SK-N-SH (cell line): ENCODE measurements around the gene ZCCHC7. TPM values are rescaled to one million over a fixed set of nuclear protein-coding genes. Genes with fewer than 3 reads are reported as not detected.

Experiments
- CTCF ChIA-PET: fragments of 300-600, 350-600 bp; formaldehyde crosslinking; extraction: SDS; loops from one replicate; lab custom pipeline; 2021; lab: Yijun Ruan, JAX
- POLR2A ChIA-PET: fragments of 350-600 bp; sonication (Branson Sonifier 250); formaldehyde crosslinking; extraction: SDS; loops from one replicate; lab custom pipeline; 2020; ENCODE audit warnings: antibody characterized with exemption, inconsistent platforms; lab: Yijun Ruan, JAX
- DNase-seq: peaks from one replicate; pipeline ENCODE4 v3.0.0; 2012
- H2AFZ ChIP-seq: fragments of 200-600 bp; sonication (generic); 2 replicates; pipeline ENCODE4 v1.8.1; 2016; ENCODE audit warnings: antibody characterized with exemption, mild to moderate bottlenecking, low read depth
- H3F3A ChIP-seq: fragments of 200-600 bp; sonication (generic); replicated peaks from 2 replicates; pipeline ENCODE3; 2016; ENCODE audit warnings: antibody characterized with exemption, mild to moderate bottlenecking; ENCODE audit not compliant: insufficient read depth
- H3K27ac ChIP-seq, 2 experiments: fragments of 200-500 bp in 1 of 2; fragments of 200-600 bp in 1 of 2; sonication (Bioruptor generic) in 1 of 2; sonication (generic), shearing (Covaris generic) in 1 of 2; 2 replicates each; pipeline versions ENCODE4 v1.5.1 to v1.6.1; 2014 to 2016; ENCODE audit warnings: low read depth in 2 of 2, inconsistent platforms in 1 of 2, low read length in 1 of 2, mild to moderate bottlenecking in 1 of 2, mixed read lengths in 1 of 2
- H3K27me3 ChIP-seq: fragments of 200-600 bp; sonication (generic), shearing (Covaris generic); 2 replicates; pipeline ENCODE4 v1.6.1; 2016; ENCODE audit warnings: mixed run types; ENCODE audit not compliant: insufficient read depth
- H3K36me3 ChIP-seq, 2 experiments: fragments of 200-500 bp in 1 of 2; fragments of 200-600 bp in 1 of 2; sonication (Bioruptor generic) in 1 of 2; sonication (generic) in 1 of 2; replicated peaks in 1 of 2; 2 replicates each; pipeline versions ENCODE3 to v1.5.1; 2014 to 2016; ENCODE audit warnings: low read length in 1 of 2, mild to moderate bottlenecking in 1 of 2; ENCODE audit not compliant: insufficient read depth in 2 of 2, control insufficient read depth in 1 of 2
- H3K4me1 ChIP-seq, 2 experiments: fragments of 200-500 bp in 1 of 2; fragments of 200-600 bp in 1 of 2; sonication (Bioruptor generic) in 1 of 2; sonication (generic), shearing (Covaris generic) in 1 of 2; 2 replicates each; pipeline versions ENCODE4 v1.5.1 to v1.6.1; 2014 to 2016; ENCODE audit warnings: low read depth in 1 of 2, low read length in 1 of 2, mixed run types in 1 of 2; ENCODE audit not compliant: insufficient read depth in 2 of 2, control insufficient read depth in 1 of 2
- H3K4me2 ChIP-seq: fragments of 200-600 bp; sonication (generic), shearing (Covaris generic); 2 replicates; pipeline ENCODE4 v1.6.1; 2017; ENCODE audit warnings: mixed run types
- H3K4me3 ChIP-seq, 2 experiments: fragments of 200-500 bp in 1 of 2; fragments of 200-600 bp in 1 of 2; sonication (Bioruptor generic) in 1 of 2; sonication (generic), shearing (Covaris generic) in 1 of 2; 2 replicates each; pipeline versions ENCODE4 v1.5.1 to v1.8.1; 2014 to 2016; ENCODE audit warnings: low read depth in 2 of 2, inconsistent platforms in 1 of 2, low read length in 1 of 2, mild to moderate bottlenecking in 1 of 2, mixed read lengths in 1 of 2, moderate library complexity in 1 of 2
- H3K79me2 ChIP-seq: fragments of 200-600 bp; sonication (generic); 2 replicates; pipeline ENCODE4 v1.8.1; 2017; ENCODE audit warnings: mild to moderate bottlenecking; ENCODE audit not compliant: insufficient read depth
- H3K9ac ChIP-seq: fragments of 200-600 bp; sonication (generic); 2 replicates; pipeline ENCODE4 v1.6.1; 2017; ENCODE audit warnings: mixed run types
- H3K9me2 ChIP-seq: fragments of 200-600 bp; sonication (generic); 2 replicates; pipeline ENCODE4 v1.6.1; 2017; ENCODE audit warnings: mixed run types
- H3K9me3 ChIP-seq: fragments of 200-600 bp; sonication (generic); 2 replicates; pipeline ENCODE4 v1.6.1; 2017; ENCODE audit warnings: mixed run types, mild to moderate bottlenecking, moderate library complexity
- H4K20me1 ChIP-seq: fragments of 200-600 bp; sonication (generic); 2 replicates; pipeline ENCODE4 v1.6.1; 2017; ENCODE audit warnings: mild to moderate bottlenecking, mixed run types; ENCODE audit not compliant: insufficient read depth
- EZH2phosphoT487 ChIP-seq: fragments of 200-600 bp; sonication (generic); IDR thresholded peaks from 2 replicates; pipeline ENCODE4 v1.6.1; 2017; ENCODE audit warnings: low read depth, mixed run types, mild to moderate bottlenecking, antibody characterized with exemption, moderate library complexity, borderline replicate concordance
- FOXM1 ChIP-seq: IDR thresholded peaks from 2 replicates; pipeline ENCODE4 v1.4.0; 2012; ENCODE audit warnings: low read depth, mild to moderate bottlenecking
- JUND ChIP-seq: IDR thresholded peaks from 2 replicates; pipeline ENCODE4 v1.4.0; 2012
- NFIC ChIP-seq: IDR thresholded peaks from 2 replicates; pipeline ENCODE4 v1.4.0; 2012; ENCODE audit warnings: borderline replicate concordance
- NRF1 ChIP-seq: IDR thresholded peaks from 2 replicates; pipeline ENCODE4 v1.6.1; 2012; ENCODE audit warnings: low read depth, mild to moderate bottlenecking, low read length
- POLR2AphosphoS5 ChIP-seq: IDR thresholded peaks from 2 replicates; pipeline ENCODE4 v1.6.1; 2012; ENCODE audit warnings: low read depth, low read length
- TAF1 ChIP-seq: IDR thresholded peaks from 2 replicates; pipeline ENCODE4 v1.6.1; 2012; ENCODE audit warnings: low read depth, mild to moderate bottlenecking, low read length, moderate library complexity, borderline replicate concordance
- TCF12 ChIP-seq: IDR thresholded peaks from 2 replicates; pipeline ENCODE4 v1.4.0; 2012
- YY1 ChIP-seq: IDR thresholded peaks from 2 replicates; pipeline ENCODE4 v1.4.0; 2012; ENCODE audit warnings: low read depth, mild to moderate bottlenecking
- WGBS: methylation state at CpG from one replicate; pipeline ENCODE4 v1.1.6; 2017; ENCODE audit warnings: low lambda C conversion rate; 5-methylcytosine and 5-hydroxymethylcytosine counted together
- polyA plus RNA-seq, 3 experiments: library from polyadenylated mRNA; depleted of rRNA; stranded (reverse); fragments of >200 nt; gene quantifications; 2 replicates each; pipeline ENCODE4 v1.2.3, GENCODE V29; 2012
- TF ChIP-seq, protein P1 (sequence below): IDR thresholded peaks from 2 replicates; pipeline ENCODE4 v1.4.0; 2012; ENCODE audit warnings: low read depth, borderline replicate concordance
- TF ChIP-seq, protein P2 (sequence below): fragments of 200-600 bp; sonication (generic); IDR thresholded peaks from 2 replicates; pipeline ENCODE4 v1.6.1; 2017; ENCODE audit warnings: antibody characterized with exemption, mild to moderate bottlenecking, moderate library complexity
- TF ChIP-seq, protein P3 (sequence below): IDR thresholded peaks from 2 replicates; pipeline ENCODE4 v1.6.1; 2012; ENCODE audit warnings: mild to moderate bottlenecking, low read depth, low read length, moderate library complexity
- TF ChIP-seq, protein P4 (sequence below): IDR thresholded peaks from 2 replicates; pipeline ENCODE4 v1.4.0; 2012; ENCODE audit warnings: low read depth, borderline replicate concordance

Gene ZCCHC7
- polyA plus RNA-seq, 1 of the 3 experiments (the other 2 are of a cell fraction) = 12.6 TPM

DNA sequence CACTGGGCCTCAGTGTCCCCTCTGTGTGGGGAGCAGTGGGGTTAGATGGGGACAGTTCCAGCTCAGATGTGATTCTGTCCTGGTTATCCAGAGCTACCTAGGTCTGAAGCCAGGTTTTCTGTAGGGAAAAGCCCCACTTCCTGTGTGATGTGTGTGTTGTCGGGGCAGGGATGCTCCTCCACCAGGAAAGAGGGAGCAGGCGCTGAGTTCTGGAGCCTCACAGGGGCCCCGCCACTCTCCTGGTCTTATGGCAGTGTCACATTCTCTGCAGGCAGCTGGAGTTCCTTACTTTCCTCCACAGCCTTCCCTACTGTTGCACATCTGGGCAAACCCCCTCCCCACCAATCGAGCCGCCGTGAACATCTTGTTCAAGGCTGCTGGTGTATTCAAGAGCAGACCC lies 263.0 kb downstream of the ZCCHC7 start:
- H3K36me3 ChIP-seq = no peaks in the 10 kb centered on the region
- ChIA-PET POLR2A (no interaction called here), CTCF (no interaction called here)
- H2AFZ ChIP-seq = no peak overlapping the region
- no peaks in the 10 kb centered on the region for H3K4me1 ChIP-seq
- no peak overlapping the region for H3K27ac ChIP-seq
- no peak overlapping the region for H3K4me2 ChIP-seq
- H3K79me2 ChIP-seq = no peaks in the 10 kb centered on the region
- H3K4me3 ChIP-seq = no peak overlapping the region
- no peaks in the 10 kb centered on the region for H4K20me1 ChIP-seq
- H3K9me3 ChIP-seq = no peaks in the 10 kb centered on the region
- DNase-seq = no peak
- no peaks in the 10 kb centered on the region for H3F3A ChIP-seq
- no peak overlapping the region for H3K9ac ChIP-seq
- WGBS = 89% methylated on average over 6 of the region's 6 CpGs
- no peak for TF ChIP-seq NFIC
- TF ChIP-seq JUND = no peak
- no peaks in the 10 kb centered on the region for H3K9me2 ChIP-seq
- no peaks in the 10 kb centered on the region for H3K27me3 ChIP-seq

DNA sequence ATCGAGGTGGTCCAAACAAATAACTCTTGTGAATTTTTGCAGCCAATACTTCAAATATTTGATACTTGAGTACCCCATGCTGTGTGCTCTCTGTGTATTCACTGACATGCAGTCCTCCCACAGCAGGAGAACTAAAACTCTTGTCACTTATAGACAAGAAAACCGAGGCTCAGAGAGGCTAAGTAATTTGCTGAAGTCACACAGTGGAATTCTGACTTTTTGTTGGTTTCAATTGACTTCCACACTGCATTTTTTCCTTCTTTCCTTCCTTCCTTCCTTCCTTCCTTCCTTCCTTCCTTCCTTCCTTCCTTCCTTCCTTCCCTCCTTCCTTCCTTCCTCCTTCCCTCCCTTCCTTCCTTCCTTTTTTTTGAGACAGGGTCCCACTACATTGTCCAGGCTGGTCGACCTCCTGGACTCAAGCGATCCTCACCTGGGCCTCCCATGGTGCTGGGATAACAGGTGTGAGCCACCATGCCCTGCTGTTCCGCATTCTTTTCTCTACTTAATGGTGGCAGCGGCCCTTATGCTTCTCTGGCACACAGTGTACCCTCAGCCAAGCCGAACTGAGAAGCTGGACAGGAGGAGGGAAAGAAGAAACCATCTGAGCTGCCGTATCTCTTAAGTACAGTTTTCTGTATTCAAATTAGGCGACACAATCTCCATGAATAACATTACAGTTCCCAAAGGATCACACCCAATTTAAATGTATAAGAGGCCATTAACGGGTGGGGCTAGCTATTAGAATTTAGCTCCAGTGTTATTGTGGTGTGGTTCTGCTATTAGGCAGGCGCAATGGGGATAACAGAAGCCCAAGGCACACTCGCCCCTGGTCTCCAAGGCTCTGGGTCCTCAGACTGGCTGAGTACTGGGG lies 263.7 kb downstream of the ZCCHC7 start:
- Histone ChIP-seq H2AFZ (no peak overlapping the region), H3K4me1 (no peaks in the 10 kb centered on the region), H3K27ac (no peak overlapping the region), H3K27me3 (no peaks in the 10 kb centered on the region), H3F3A (no peaks in the 10 kb centered on the region), H4K20me1 (no peaks in the 10 kb centered on the region), H3K9me3 (no peaks in the 10 kb centered on the region), H3K4me2 (no peak overlapping the region)
- WGBS = 73% methylated on average over 12 of the region's 12 CpGs
- ChIA-PET CTCF (no interaction called here), POLR2A (no interaction called here)
- no peak for DNase-seq
- TF ChIP-seq EZH2phosphoT487 (no peak), FOXM1 (no peak), TCF12 (no peak), YY1 (no peak), POLR2AphosphoS5 (no peak), NRF1 (no peak), TAF1 (no peak)
- TF ChIP-seq, protein P1, sequence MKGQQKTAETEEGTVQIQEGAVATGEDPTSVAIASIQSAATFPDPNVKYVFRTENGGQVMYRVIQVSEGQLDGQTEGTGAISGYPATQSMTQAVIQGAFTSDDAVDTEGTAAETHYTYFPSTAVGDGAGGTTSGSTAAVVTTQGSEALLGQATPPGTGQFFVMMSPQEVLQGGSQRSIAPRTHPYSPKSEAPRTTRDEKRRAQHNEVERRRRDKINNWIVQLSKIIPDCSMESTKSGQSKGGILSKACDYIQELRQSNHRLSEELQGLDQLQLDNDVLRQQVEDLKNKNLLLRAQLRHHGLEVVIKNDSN = no peak
- TF ChIP-seq, protein P2, sequence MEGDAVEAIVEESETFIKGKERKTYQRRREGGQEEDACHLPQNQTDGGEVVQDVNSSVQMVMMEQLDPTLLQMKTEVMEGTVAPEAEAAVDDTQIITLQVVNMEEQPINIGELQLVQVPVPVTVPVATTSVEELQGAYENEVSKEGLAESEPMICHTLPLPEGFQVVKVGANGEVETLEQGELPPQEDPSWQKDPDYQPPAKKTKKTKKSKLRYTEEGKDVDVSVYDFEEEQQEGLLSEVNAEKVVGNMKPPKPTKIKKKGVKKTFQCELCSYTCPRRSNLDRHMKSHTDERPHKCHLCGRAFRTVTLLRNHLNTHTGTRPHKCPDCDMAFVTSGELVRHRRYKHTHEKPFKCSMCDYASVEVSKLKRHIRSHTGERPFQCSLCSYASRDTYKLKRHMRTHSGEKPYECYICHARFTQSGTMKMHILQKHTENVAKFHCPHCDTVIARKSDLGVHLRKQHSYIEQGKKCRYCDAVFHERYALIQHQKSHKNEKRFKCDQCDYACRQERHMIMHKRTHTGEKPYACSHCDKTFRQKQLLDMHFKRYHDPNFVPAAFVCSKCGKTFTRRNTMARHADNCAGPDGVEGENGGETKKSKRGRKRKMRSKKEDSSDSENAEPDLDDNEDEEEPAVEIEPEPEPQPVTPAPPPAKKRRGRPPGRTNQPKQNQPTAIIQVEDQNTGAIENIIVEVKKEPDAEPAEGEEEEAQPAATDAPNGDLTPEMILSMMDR = no peak
- TF ChIP-seq, protein P3, sequence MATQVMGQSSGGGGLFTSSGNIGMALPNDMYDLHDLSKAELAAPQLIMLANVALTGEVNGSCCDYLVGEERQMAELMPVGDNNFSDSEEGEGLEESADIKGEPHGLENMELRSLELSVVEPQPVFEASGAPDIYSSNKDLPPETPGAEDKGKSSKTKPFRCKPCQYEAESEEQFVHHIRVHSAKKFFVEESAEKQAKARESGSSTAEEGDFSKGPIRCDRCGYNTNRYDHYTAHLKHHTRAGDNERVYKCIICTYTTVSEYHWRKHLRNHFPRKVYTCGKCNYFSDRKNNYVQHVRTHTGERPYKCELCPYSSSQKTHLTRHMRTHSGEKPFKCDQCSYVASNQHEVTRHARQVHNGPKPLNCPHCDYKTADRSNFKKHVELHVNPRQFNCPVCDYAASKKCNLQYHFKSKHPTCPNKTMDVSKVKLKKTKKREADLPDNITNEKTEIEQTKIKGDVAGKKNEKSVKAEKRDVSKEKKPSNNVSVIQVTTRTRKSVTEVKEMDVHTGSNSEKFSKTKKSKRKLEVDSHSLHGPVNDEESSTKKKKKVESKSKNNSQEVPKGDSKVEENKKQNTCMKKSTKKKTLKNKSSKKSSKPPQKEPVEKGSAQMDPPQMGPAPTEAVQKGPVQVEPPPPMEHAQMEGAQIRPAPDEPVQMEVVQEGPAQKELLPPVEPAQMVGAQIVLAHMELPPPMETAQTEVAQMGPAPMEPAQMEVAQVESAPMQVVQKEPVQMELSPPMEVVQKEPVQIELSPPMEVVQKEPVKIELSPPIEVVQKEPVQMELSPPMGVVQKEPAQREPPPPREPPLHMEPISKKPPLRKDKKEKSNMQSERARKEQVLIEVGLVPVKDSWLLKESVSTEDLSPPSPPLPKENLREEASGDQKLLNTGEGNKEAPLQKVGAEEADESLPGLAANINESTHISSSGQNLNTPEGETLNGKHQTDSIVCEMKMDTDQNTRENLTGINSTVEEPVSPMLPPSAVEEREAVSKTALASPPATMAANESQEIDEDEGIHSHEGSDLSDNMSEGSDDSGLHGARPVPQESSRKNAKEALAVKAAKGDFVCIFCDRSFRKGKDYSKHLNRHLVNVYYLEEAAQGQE = no peak
- TF ChIP-seq, protein P4, sequence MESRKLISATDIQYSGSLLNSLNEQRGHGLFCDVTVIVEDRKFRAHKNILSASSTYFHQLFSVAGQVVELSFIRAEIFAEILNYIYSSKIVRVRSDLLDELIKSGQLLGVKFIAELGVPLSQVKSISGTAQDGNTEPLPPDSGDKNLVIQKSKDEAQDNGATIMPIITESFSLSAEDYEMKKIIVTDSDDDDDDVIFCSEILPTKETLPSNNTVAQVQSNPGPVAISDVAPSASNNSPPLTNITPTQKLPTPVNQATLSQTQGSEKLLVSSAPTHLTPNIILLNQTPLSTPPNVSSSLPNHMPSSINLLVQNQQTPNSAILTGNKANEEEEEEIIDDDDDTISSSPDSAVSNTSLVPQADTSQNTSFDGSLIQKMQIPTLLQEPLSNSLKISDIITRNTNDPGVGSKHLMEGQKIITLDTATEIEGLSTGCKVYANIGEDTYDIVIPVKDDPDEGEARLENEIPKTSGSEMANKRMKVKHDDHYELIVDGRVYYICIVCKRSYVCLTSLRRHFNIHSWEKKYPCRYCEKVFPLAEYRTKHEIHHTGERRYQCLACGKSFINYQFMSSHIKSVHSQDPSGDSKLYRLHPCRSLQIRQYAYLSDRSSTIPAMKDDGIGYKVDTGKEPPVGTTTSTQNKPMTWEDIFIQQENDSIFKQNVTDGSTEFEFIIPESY = no peak
- TF ChIP-seq, all 33 proteins: peak for 0
- no peak overlapping the region for H3K4me3 ChIP-seq
- no peaks in the 10 kb centered on the region for H3K79me2 ChIP-seq
- H3K9me2 ChIP-seq = no peaks in the 10 kb centered on the region
- no peak overlapping the region for H3K9ac ChIP-seq
- no peaks in the 10 kb centered on the region for H3K36me3 ChIP-seq
